LNCaP clone FGC (cell line): ENCODE data around the gene AQP12B.

Source experiments
- DNase-seq: peaks from one replicate; pipeline ENCODE4 v3.0.0-alpha.2; 2011; ENCODE audit warnings: low read depth
- H3K4me3 ChIP-seq: 2 replicates; pipeline ENCODE4 v1.5.1; 2011; ENCODE audit warnings: mild to moderate bottlenecking, low read depth, low read length, control low read depth
- CTCF ChIP-seq: IDR thresholded peaks from 2 replicates; pipeline ENCODE4 v1.5.1; 2012; ENCODE audit warnings: mild to moderate bottlenecking; ENCODE audit not compliant: control insufficient read depth, insufficient read depth; ENCODE audit errors: extremely low read depth

The AQP12B gene

GRCh38 chr2:240628507-240628807 is 54.2 kb downstream of the AQP12B start:
- no peak for DNase-seq
- no peak for TF ChIP-seq CTCF
- H3K4me3 ChIP-seq = no peak overlapping the region

- no peak for TF ChIP-seq CTCF
- DNase-seq = no peak
- H3K4me3 ChIP-seq = no peak overlapping the region
Observed at GRCh38 chr2:240627736-240628506, 54.8 kb downstream of the AQP12B start.

- H3K4me3 ChIP-seq = no peak overlapping the region
- no peak for TF ChIP-seq CTCF
- DNase-seq = no peak
Observed at GRCh38 chr2:240626531-240627300, 56.0 kb downstream of the AQP12B start.
